ENCODE data around the gene RTN4.

RTN4 gene

GRCh38 chr2:54981385-54981784 is 68.9 kb downstream of the RTN4 start:
- TF ChIP-seq CTCF (IDR thresholded peaks at IDR 0.05; ENCODE audit: borderline replicate concordance, insufficient read depth, low read depth, low read length) = no peak
- no peak overlapping the region for H3K4me3 ChIP-seq (ENCODE audit: low read depth, low read length)

GRCh38 chr2:54979321-54980044 is 70.8 kb downstream of the RTN4 start:
- TF ChIP-seq CTCF (IDR thresholded peaks at IDR 0.05; ENCODE audit: borderline replicate concordance, insufficient read depth, low read depth, low read length) = no peak

GRCh38 chr2:54977149-54977548 is 73.1 kb downstream of the RTN4 start:
- TF ChIP-seq CTCF (IDR thresholded peaks at IDR 0.05; ENCODE audit: borderline replicate concordance, insufficient read depth, low read depth, low read length) = no peak

More at GRCh38 chr2:54979321-54980044, 70.8 kb downstream of the RTN4 start:
- no peak overlapping the region for H3K4me3 ChIP-seq (ENCODE audit: low read depth, low read length)

GRCh38 chr2:54975598-54976492 is 74.4 kb downstream of the RTN4 start:
- no peak for TF ChIP-seq CTCF (IDR thresholded peaks at IDR 0.05; ENCODE audit: borderline replicate concordance, insufficient read depth, low read depth, low read length)
- H3K4me3 ChIP-seq (ENCODE audit: low read depth, low read length) = no peak overlapping the region

More at GRCh38 chr2:54977149-54977548, 73.1 kb downstream of the RTN4 start:
- no peak overlapping the region for H3K4me3 ChIP-seq (ENCODE audit: low read depth, low read length)

- no peak overlapping the region for H3K4me3 ChIP-seq (ENCODE audit: low read depth, low read length)
- TF ChIP-seq CTCF (IDR thresholded peaks at IDR 0.05; ENCODE audit: borderline replicate concordance, insufficient read depth, low read depth, low read length) = no peak
These were observed 75.1 kb downstream of the RTN4 start for GRCh38 chr2:54975175-54975574.

- no peak for TF ChIP-seq CTCF (IDR thresholded peaks at IDR 0.05; ENCODE audit: borderline replicate concordance, insufficient read depth, low read depth, low read length)
- H3K4me3 ChIP-seq (ENCODE audit: low read depth, low read length) = no peak overlapping the region
These were observed 80.3 kb downstream of the RTN4 start for GRCh38 chr2:54969940-54970338.

Data from GM12875 (cell line).